NCI-H1694 (cell line): Measurements from ENCODE around the gene DPY19L1.
"Not testable (repeated sequence)": the region's sequence is repeated elsewhere in the genome, so short reads cannot be mapped to it uniquely, and the experiment has no call there.

Experiments
- DNase-seq: peaks from one replicate; lab custom pipeline; 2025; lab: John Stamatoyannopoulos, UW

Gene DPY19L1

DNA sequence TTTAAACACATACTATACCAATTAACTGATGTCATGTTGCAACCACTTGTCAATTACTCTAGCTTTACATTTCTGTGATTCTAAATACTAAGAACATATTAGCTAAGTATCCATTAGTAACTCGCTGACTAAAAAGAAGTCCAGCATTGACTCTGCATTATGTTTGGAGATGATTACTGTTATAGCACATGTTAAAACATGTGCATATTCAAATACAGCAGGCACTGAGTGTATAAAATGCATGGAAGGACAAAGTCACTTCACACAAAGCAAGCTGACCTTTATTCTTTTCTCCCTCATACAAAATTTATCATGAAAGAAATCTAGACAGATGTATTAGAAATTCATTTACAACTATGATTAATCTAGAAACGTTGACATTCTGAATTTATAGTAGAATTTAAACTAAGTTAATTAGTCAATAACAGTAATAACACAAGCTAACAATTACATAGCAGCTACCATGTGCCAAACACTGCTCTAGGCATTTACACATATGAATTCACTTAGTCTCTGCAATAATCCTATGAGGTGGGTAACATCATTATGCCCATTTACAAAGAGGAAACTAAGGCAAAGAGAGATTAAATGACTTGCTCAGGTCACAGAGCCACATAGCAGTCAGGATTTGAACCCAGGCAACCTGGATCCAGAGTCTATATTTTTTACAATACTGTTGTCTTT is 48.7 kb downstream of the DPY19L1 start:
- DNase-seq = not testable (repeated sequence)

DNA sequence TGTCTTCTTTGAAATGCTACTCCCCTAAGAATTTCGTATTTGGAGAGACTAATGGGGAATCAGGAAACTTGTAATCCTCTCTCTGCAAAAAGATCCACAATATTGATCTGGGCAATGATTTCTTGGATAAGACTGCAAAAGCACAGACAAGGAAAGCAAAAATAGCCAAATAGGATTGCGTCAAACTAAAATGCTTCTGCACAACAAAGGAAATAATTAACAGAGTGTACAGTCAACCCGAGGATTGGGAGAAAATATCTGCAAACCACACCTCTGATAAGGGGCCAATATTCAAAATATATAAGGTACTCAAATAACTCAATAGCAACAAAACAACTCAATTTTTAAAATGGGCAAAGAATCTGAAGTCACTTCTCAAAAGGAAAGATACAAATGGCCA is 52.1 kb downstream of the DPY19L1 start:
- DNase-seq = not testable (repeated sequence)

- DNase-seq = not testable (repeated sequence)
Measured at GRCh38 chr7:34984140-34984539, 53.1 kb downstream of the DPY19L1 start.

- no peak for DNase-seq
Measured at GRCh38 chr7:34982371-34983019, 54.8 kb downstream of the DPY19L1 start.

GRCh38 chr7:34979124-34979523 is 58.2 kb downstream of the DPY19L1 start:
- DNase-seq = not testable (repeated sequence)

DNA sequence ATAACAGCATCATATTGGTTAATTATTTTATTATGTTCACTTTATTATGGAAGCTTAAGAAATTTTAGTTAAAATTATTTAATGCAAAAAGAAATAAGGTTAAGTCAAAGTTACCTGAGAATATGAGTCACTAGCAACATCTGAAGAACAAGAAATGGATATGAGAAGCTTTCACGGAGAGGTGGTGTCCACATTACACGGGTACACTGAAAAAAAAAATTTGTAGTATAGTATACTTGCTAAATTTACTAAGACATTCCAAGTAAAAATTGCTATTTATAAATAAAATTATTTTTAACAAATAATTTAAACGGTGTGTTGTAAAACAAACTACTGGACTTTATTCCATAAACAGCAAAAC is 63.9 kb downstream of the DPY19L1 start:
- DNase-seq = no peak

DNA sequence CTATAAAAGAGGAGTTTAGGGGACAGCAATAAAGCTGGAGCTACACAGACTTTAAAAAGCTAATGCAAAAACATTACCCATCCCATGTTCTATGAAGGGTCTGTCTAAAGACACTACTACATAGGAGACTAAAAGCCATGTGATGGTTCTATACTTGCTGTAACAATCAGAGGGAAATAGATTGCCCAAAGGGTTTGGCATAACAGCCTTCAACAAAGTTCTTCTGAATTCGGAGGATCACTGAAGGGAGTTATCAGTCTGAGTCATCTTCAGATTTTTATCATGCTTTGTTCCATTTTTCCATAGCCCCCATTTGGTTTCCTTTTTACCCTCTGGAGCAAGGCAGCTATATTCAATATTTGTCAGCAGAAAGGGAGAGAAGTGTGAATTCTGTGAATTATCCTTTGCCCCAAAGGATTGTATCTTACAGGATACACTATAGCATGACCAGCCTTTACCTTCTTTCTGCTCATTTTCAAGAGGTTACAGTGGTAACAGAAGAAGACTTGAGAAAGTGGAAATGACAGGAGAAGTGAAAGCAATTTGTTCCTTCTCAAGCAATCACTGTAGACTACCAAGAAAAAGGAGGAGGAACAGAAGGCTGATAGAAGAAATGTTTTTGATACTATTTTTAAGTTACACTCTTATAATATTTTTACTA is 64.4 kb downstream of the DPY19L1 start:
- not testable (repeated sequence) for DNase-seq

DNA sequence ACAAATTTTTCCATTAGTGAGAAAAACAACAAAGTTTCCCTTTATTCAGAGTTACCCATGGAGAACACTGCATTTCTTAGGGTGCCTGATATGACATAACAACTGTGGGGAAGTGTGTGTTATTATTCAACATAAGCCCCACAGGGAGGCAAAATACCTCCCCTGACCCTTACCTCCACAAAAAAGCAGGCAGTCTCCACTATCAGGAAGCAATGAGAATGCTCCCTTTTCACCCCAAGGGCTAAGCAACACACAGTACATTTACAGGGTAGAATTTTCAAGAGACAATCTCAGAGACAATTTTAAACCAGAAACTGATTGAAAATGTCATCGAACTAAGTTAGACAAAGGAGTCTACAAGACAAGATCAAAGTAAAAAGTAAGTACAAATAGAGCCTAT is 69.5 kb downstream of the DPY19L1 start:
- DNase-seq = not testable (repeated sequence)

- not testable (repeated sequence) for DNase-seq
Measured at GRCh38 chr7:34966504-34966903, 70.8 kb downstream of the DPY19L1 start.

DNA sequence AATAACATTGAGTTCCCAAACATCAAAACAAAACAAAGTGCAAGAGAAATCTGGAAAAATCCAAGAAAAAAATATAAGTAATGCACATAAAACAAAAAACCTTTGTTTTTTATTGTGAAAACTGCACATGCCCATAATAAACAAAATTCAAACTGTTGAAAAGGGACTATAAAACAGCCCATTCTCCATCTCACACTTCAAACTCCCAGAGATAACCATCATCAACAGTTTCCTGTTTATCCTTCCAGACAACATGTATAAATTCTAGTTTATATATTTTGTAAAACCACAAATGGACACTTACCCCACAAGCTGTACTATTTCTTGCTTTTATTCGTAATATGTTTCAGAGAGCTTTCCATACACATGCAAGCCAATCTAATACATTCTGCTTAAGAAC is 79.3 kb downstream of the DPY19L1 start:
- no peak for DNase-seq

GRCh38 chr7:34952822-34953221 is 84.5 kb downstream of the DPY19L1 start:
- no peak for DNase-seq

DNA sequence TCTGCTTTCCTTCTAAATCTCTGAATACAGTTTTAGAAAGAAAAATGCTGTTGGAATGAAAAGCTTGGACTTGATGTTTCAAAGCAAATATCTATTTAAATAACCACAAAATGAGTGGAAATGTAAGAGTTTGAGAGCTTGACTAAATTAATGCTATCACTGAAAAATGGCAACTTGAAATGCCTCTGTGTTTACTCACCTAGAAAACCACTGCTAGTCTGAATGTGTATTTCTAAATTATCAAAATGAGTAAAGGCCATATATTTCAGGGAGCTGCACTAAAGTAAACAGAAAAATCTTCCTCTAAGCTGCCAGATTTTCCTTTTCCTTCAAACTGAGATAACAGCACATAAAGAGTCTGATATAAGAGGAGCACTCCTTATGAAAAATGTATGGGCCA is 87.9 kb downstream of the DPY19L1 start:
- no peak for DNase-seq

- not testable (repeated sequence) for DNase-seq
Measured at GRCh38 chr7:34947427-34947826, 89.9 kb downstream of the DPY19L1 start.

DNA sequence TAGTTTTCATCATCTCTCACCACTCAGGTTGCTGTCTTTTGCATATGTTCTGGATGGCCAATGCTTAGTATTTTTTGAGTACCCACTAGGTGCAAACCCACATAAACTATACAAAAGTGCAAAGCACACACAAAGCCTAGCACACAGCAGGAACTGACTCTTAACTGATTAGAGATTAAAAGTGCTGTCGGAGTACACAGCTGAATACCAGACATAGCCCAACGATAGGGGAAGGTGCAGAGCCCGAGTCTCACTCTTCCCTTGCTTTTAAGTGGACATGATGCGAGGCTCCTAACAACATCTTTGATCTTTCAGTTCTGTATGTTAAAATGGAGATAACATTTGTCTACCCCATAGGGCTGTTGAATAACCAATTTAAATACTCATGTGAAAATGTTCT is 90.8 kb downstream of the DPY19L1 start:
- no peak for DNase-seq

GRCh38 chr7:34945894-34946477 is 91.3 kb downstream of the DPY19L1 start:
- not testable (repeated sequence) for DNase-seq

GRCh38 chr7:34939175-34939574 is 98.1 kb downstream of the DPY19L1 start:
- no peak for DNase-seq

- not testable (repeated sequence) for DNase-seq
Measured at GRCh38 chr7:34935735-34936165, 101.5 kb downstream of the DPY19L1 start.

GRCh38 chr7:34931739-34932138 is 105.5 kb downstream of the DPY19L1 start:
- DNase-seq = no peak

GRCh38 chr7:34929783-34930182 is 107.5 kb downstream of the DPY19L1 start:
- not testable (repeated sequence) for DNase-seq

GRCh38 chr7:34928560-34928959 is 108.7 kb downstream of the DPY19L1 start:
- no peak for DNase-seq

GRCh38 chr7:34928052-34928451 is 109.2 kb downstream of the DPY19L1 start:
- no peak for DNase-seq

DNA sequence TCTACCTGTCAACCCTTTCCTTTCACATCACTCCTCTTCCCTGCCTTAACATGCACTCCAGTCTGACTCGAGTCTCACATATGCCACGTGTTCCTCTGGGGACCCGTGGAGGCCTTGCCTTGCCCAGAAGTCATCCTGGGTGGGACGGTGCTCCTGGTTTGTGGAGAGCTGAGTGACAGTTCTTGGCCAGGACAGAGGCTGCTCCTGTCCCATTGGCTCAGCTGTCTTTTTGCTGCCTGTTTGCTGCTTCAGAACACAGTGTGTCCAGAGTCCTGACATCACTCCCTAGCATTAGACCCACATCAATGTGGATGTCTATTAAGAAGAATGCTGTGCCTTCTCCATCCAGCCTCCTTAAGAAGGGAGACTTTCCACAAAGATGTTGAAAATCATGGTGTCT is 116.8 kb downstream of the DPY19L1 start:
- not testable (repeated sequence) for DNase-seq

GRCh38 chr7:34919038-34919437 is 118.2 kb downstream of the DPY19L1 start:
- not testable (repeated sequence) for DNase-seq
